Esophagus muscularis mucosa (tissue), 4 donors: Measurements from ENCODE around the gene FBXO7. TPM values are rescaled to one million over a fixed set of nuclear protein-coding genes. Genes with fewer than 3 reads are reported as not detected.

Experiments
- DNase-seq: peaks from one replicate; pipeline ENCODE4 v3.0.0-alpha.2; 2017; ENCODE audit errors: extremely low spot score
- H3K27ac ChIP-seq, 4 donors: fragments of 200-600 bp; sonication (generic); replicated peaks in 1 of 4; 1 replicate in 3 of 4; 2 replicates in 1 of 4; pipeline ENCODE4 v1.5.1; 2016 to 2019; ENCODE audit warnings: mild to moderate bottlenecking in 1 of 4
- H3K27me3 ChIP-seq, 4 donors: fragments of 200-600 bp; sonication (generic); one replicate each; pipeline versions ENCODE4 v1.5.1 to v1.6.0; 2016 to 2019
- H3K36me3 ChIP-seq, 4 donors: fragments of 200-600 bp; sonication (generic); one replicate each; pipeline ENCODE4 v1.5.1; 2016 to 2019
- H3K4me1 ChIP-seq, 4 donors: fragments of 200-600 bp; sonication (generic); one replicate each; pipeline ENCODE4 v1.5.1; 2016 to 2019
- H3K4me3 ChIP-seq, 4 donors: fragments of 200-600 bp; sonication (generic); 1 replicate in 2 of 4; 2 replicates in 2 of 4; pipeline ENCODE4 v1.5.1; 2016 to 2019; ENCODE audit warnings: mild to moderate bottlenecking in 4 of 4, moderate library complexity in 1 of 4
- H3K9me3 ChIP-seq, 4 donors: fragments of 200-600 bp; sonication (generic); 1 replicate in 3 of 4; 2 replicates in 1 of 4; pipeline ENCODE4 v1.5.1; 2016 to 2019
- CTCF ChIP-seq, 3 experiments: fragments of 200-600 bp in 2 of 3; fragments of 450-650 bp in 1 of 3; sonication (generic) in 2 of 3; IDR thresholded peaks; one replicate each; pipeline ENCODE4 v1.5.1; 2017 to 2019; ENCODE audit warnings: antibody characterized with exemption in 3 of 3, mild to moderate bottlenecking in 2 of 3, moderate library complexity in 1 of 3
- EP300 ChIP-seq: sonication (generic); formaldehyde crosslinking; IDR thresholded peaks from one replicate; pipeline ENCODE4 v1.6.1; 2017; ENCODE audit warnings: antibody characterized with exemption
- POLR2A ChIP-seq: fragments of 450-650 bp; IDR thresholded peaks from one replicate; pipeline ENCODE4 v1.6.1; 2017; ENCODE audit warnings: antibody characterized with exemption, moderate library complexity, mild to moderate bottlenecking, low read depth
- POLR2AphosphoS5 ChIP-seq, 2 donors: sonication (generic); formaldehyde crosslinking; IDR thresholded peaks; one replicate each; pipeline ENCODE4 v1.6.1; 2017; ENCODE audit warnings: antibody characterized with exemption in 2 of 2
- WGBS: methylation state at CpG from one replicate; pipeline ENCODE4 v1.1.5; 2018; 5-methylcytosine and 5-hydroxymethylcytosine counted together
- intact Hi-C: fragments of 100-400 bp; cut with DNase I; formaldehyde crosslinking; loops from one replicate; pipeline ENCODE4 v1.15.1; 2023
- total RNA-seq, 4 donors: library from RNA; depleted of rRNA; stranded (reverse); fragments of >200 nt; gene quantifications; one replicate each; pipeline versions ENCODE4 v1.1.0 to v1.2.1, GENCODE V29; 2016

The FBXO7 gene
- total RNA-seq, 4 donors from 2014 or later: 73.6 to 91.4 (median 83.8) TPM

- Histone ChIP-seq H3K9me3 (no peaks in the 10 kb centered on the region), H3K4me3 (no peak overlapping the region), H3K27me3 (peaks cover 0 to 57% (median 0%) of the 10 kb centered on the region in 4 donors), H3K4me1 (no peaks in the 10 kb centered on the region), H3K27ac (no peak overlapping the region), H3K36me3 (no peaks in the 10 kb centered on the region)
- WGBS: 62% methylated on average over 1 of the region's 1 CpG
- no peak for DNase-seq
- intact Hi-C loops: no loop called here
- no peak for TF ChIP-seq EP300
- no peak for TF ChIP-seq POLR2AphosphoS5 (IDR thresholded peaks at IDR 0.05)
Measured at GRCh38 chr22:32446321-32446720, 28.3 kb upstream of the FBXO7 start.

GRCh38 chr22:32448980-32449379 lies 25.6 kb upstream of the FBXO7 start:
- no peak overlapping the region for H3K27ac ChIP-seq
- DNase-seq: no peak
- no peaks in the 10 kb centered on the region for H3K9me3 ChIP-seq
- TF ChIP-seq CTCF (IDR thresholded peaks at IDR 0.05): no peak
- no peak for TF ChIP-seq POLR2A
- TF ChIP-seq POLR2AphosphoS5 (IDR thresholded peaks at IDR 0.05): no peak
- no peak for TF ChIP-seq EP300
- no peaks in the 10 kb centered on the region for H3K4me1 ChIP-seq
- intact Hi-C loops: no loop called here
- 76% methylated on average over 4 of the region's 4 CpGs for WGBS
- no peak overlapping the region for H3K4me3 ChIP-seq
- no peaks in the 10 kb centered on the region for H3K36me3 ChIP-seq
- H3K27me3 ChIP-seq: peaks cover 0 to 48% (median 0%) of the 10 kb centered on the region in 4 donors

- no peak for DNase-seq
- Histone ChIP-seq H3K4me1 (no peaks in the 10 kb centered on the region), H3K9me3 (no peaks in the 10 kb centered on the region), H3K27me3 (peaks cover 0 to 57% (median 0%) of the 10 kb centered on the region in 4 donors), H3K36me3 (no peaks in the 10 kb centered on the region), H3K4me3 (no peak overlapping the region), H3K27ac (no peak overlapping the region)
- intact Hi-C loops: no loop called here
- 86% methylated on average over 4 of the region's 4 CpGs for WGBS
- no peak for TF ChIP-seq EP300
- no peak for TF ChIP-seq POLR2A
- no peak for TF ChIP-seq CTCF (IDR thresholded peaks at IDR 0.05)
- no peak for TF ChIP-seq POLR2AphosphoS5 (IDR thresholded peaks at IDR 0.05)
Measured at GRCh38 chr22:32457031-32457430, 17.6 kb upstream of the FBXO7 start.

GRCh38 chr22:32462452-32462851 lies 12.2 kb upstream of the FBXO7 start:
- Histone ChIP-seq H3K4me3 (no peak overlapping the region), H3K4me1 (no peaks in the 10 kb centered on the region), H3K27me3 (peaks cover 0 to 52% (median 0%) of the 10 kb centered on the region in 4 donors), H3K36me3 (no peaks in the 10 kb centered on the region), H3K27ac (no peak overlapping the region), H3K9me3 (no peaks in the 10 kb centered on the region)
- 72% methylated on average over 3 of the region's 3 CpGs for WGBS
- DNase-seq: no peak
- no peak for TF ChIP-seq POLR2A
- TF ChIP-seq EP300: no peak
- TF ChIP-seq CTCF (IDR thresholded peaks at IDR 0.05): no peak
- no peak for TF ChIP-seq POLR2AphosphoS5 (IDR thresholded peaks at IDR 0.05)
- intact Hi-C loops: no loop called here

- H3K27me3 ChIP-seq: peaks cover 0 to 25% (median 0%) of the 10 kb centered on the region in 4 donors
- DNase-seq: no peak
- no peak overlapping the region for H3K27ac ChIP-seq
- intact Hi-C loops: no loop called here
- no peaks in the 10 kb centered on the region for H3K36me3 ChIP-seq
- H3K4me3 ChIP-seq: no peak overlapping the region
- TF ChIP-seq POLR2AphosphoS5 (IDR thresholded peaks at IDR 0.05) (no peak), CTCF (IDR thresholded peaks at IDR 0.05) (no peak), POLR2A (no peak)
- H3K4me1 ChIP-seq: peaks cover 0 to 6% (median 0%) of the 10 kb centered on the region in 4 donors
- 82% methylated on average over 3 of the region's 3 CpGs for WGBS
- H3K9me3 ChIP-seq: no peaks in the 10 kb centered on the region
Measured at GRCh38 chr22:32465661-32466060, 8.9 kb upstream of the FBXO7 start.
